Endothelial cell of umbilical vein (primary cell): ENCODE measurements around the gene HLX. TPM values are rescaled to one million over a fixed set of nuclear protein-coding genes. Genes with fewer than 3 reads are reported as not detected.

Source experiments
- BruUV-seq: library from RNA; stranded (reverse); fragments of 400-500 nt; replicated peaks from 2 replicates; lab custom pipeline; 2021; lab: Mats Ljungman, UMichigan
- CTCF ChIA-PET: fragments of 300-600, 350-600 bp; sonication (Branson Sonifier 250); formaldehyde crosslinking; loops from one replicate; lab custom pipeline; 2021; ENCODE audit warnings: antibody characterized with exemption, inconsistent platforms; lab: Charles Lee
- POLR2A ChIA-PET: fragments of 300-600, 350-600 bp; sonication (Branson Sonifier 250); formaldehyde crosslinking; loops from one replicate; lab custom pipeline; 2021; ENCODE audit warnings: antibody characterized with exemption, inconsistent platforms; lab: Charles Lee
- DNase-seq: peaks from one replicate; pipeline ENCODE4 v3.0.0-alpha.2; 2011; ENCODE audit warnings: low read depth, low spot score
- FAIRE-seq: peaks from 2 replicates; lab custom pipeline; 2011; peaks lifted over from hg19 to GRCh38; lab: Jason Lieb, UNC
- H2AFZ ChIP-seq: 2 replicates; pipeline ENCODE4 v1.6.0; 2012; ENCODE audit warnings: low read depth, low read length, control low read depth, inconsistent platforms
- H3K27ac ChIP-seq: 2 replicates; pipeline ENCODE4 v1.5.1; 2011; ENCODE audit warnings: low read depth, mild to moderate bottlenecking, control low read depth, low read length, moderate library complexity; ENCODE audit not compliant: insufficient read depth
- H3K27me3 ChIP-seq, 2 experiments: 2 replicates each; pipeline versions ENCODE4 v1.6.0 to v1.6.1; 2011; ENCODE audit warnings: low read length in 2 of 2, mixed read lengths in 1 of 2; ENCODE audit not compliant: control insufficient read depth in 2 of 2, insufficient read depth in 2 of 2
- H3K36me3 ChIP-seq, 2 experiments: 2 replicates in 1 of 2; 3 replicates in 1 of 2; pipeline ENCODE4 v1.5.1; 2011; ENCODE audit warnings: low read length in 2 of 2, mild to moderate bottlenecking in 1 of 2, moderate library complexity in 1 of 2; ENCODE audit not compliant: control insufficient read depth in 2 of 2, insufficient read depth in 2 of 2; ENCODE audit errors: extremely low read depth in 1 of 2
- H3K4me1 ChIP-seq: 3 replicates; pipeline ENCODE4 v1.5.1; 2011; ENCODE audit warnings: mild to moderate bottlenecking, low read length; ENCODE audit not compliant: control insufficient read depth, insufficient read depth; ENCODE audit errors: extremely low read depth
- H3K4me2 ChIP-seq: 2 replicates; pipeline ENCODE4 v1.6.1; 2011; ENCODE audit warnings: low read length, control low read depth, mixed read lengths; ENCODE audit not compliant: insufficient read depth
- H3K4me3 ChIP-seq, 3 experiments: fragments of 200-600 bp in 1 of 3; sonication (generic), shearing (Covaris generic) in 1 of 3; replicated peaks in 1 of 3; 2 replicates each; pipeline ENCODE4 v1.5.1; 2011 to 2016; ENCODE audit warnings: control low read depth in 3 of 3, low read length in 3 of 3, mild to moderate bottlenecking in 2 of 3, inconsistent platforms in 1 of 3, low read depth in 1 of 3, moderate library complexity in 1 of 3; ENCODE audit not compliant: insufficient read depth in 1 of 3
- H3K79me2 ChIP-seq: 2 replicates; pipeline ENCODE4 v1.6.0; 2012; ENCODE audit warnings: low read length, inconsistent platforms; ENCODE audit not compliant: control insufficient read depth, insufficient read depth
- H3K9ac ChIP-seq: replicated peaks from 2 replicates; pipeline ENCODE3; 2011; ENCODE audit warnings: low read length, control low read depth; ENCODE audit not compliant: insufficient read depth; ENCODE audit errors: extremely low read depth
- H3K9me1 ChIP-seq: replicated peaks from 3 replicates; pipeline ENCODE4 v1.6.0; 2011; ENCODE audit warnings: mild to moderate bottlenecking, low read length; ENCODE audit not compliant: control insufficient read depth, insufficient read depth; ENCODE audit errors: extremely low read depth
- H3K9me3 ChIP-seq: replicated peaks from 2 replicates; pipeline ENCODE4 v1.5.1; 2012; ENCODE audit warnings: low read length, inconsistent platforms; ENCODE audit not compliant: control insufficient read depth, insufficient read depth
- H4K20me1 ChIP-seq: replicated peaks from 2 replicates; pipeline ENCODE3; 2011; ENCODE audit warnings: mild to moderate bottlenecking, low read length; ENCODE audit not compliant: control insufficient read depth, insufficient read depth; ENCODE audit errors: extremely low read depth
- CTCF ChIP-seq, 2 donors: IDR thresholded peaks; 1 replicate in 1 of 2; 2 replicates in 1 of 2; pipeline ENCODE4 v1.5.1; 2011; ENCODE audit warnings: low read length in 2 of 2, mild to moderate bottlenecking in 2 of 2, moderate library complexity in 2 of 2, control low read depth in 1 of 2, inconsistent platforms in 1 of 2, low read depth in 1 of 2; ENCODE audit not compliant: insufficient read depth in 1 of 2; ENCODE audit errors: extremely low read depth in 1 of 2
- EZH2 ChIP-seq: IDR thresholded peaks from 2 replicates; pipeline ENCODE4 v1.6.1; 2012; ENCODE audit warnings: borderline replicate concordance, low read depth, mild to moderate bottlenecking, moderate library complexity, low read length, inconsistent platforms; ENCODE audit not compliant: severe bottlenecking
- FOS ChIP-seq: IDR thresholded peaks from 2 replicates; pipeline ENCODE4 v1.6.1; 2011; ENCODE audit warnings: mild to moderate bottlenecking, low read length, moderate library complexity, borderline replicate concordance; ENCODE audit not compliant: insufficient read depth
- GATA2 ChIP-seq: IDR thresholded peaks from 2 replicates; pipeline ENCODE4 v1.7.0; 2011; ENCODE audit warnings: low read depth, mild to moderate bottlenecking, moderate library complexity, mixed read lengths, low read length; ENCODE audit not compliant: insufficient read length, insufficient read depth
- JUN ChIP-seq: IDR thresholded peaks from 2 replicates; pipeline ENCODE4 v1.6.1; 2011; ENCODE audit warnings: borderline replicate concordance, low read depth; ENCODE audit not compliant: insufficient read length, insufficient read depth
- MAX ChIP-seq: IDR thresholded peaks from 2 replicates; pipeline ENCODE4 v1.6.1; 2011; ENCODE audit not compliant: insufficient read depth, insufficient read length
- MYC ChIP-seq: IDR thresholded peaks from one replicate; pipeline ENCODE4 v1.6.1; 2011; ENCODE audit warnings: mild to moderate bottlenecking, low read depth, low read length
- POLR2A ChIP-seq: IDR thresholded peaks from 2 replicates; pipeline ENCODE4 v1.6.1; 2012; ENCODE audit warnings: low read depth, mild to moderate bottlenecking, control low read depth, low read length
- POLR2AphosphoS5 ChIP-seq: IDR thresholded peaks from 2 replicates; pipeline ENCODE4 v1.6.1; 2012; ENCODE audit warnings: low read depth, mild to moderate bottlenecking, control low read depth, low read length, moderate library complexity; ENCODE audit not compliant: insufficient read depth
- dilution Hi-C: fragments of 300-500 bp; cut with MboI; formaldehyde crosslinking; loops from one replicate; pipeline ENCODE4 v1.15.0; 2019; ENCODE audit warnings: low sequenced_read_pairs; ENCODE audit not compliant: extremely low pct_ligation_motif_present
- intact Hi-C: fragments of 100-400 bp; cut with micrococcal nuclease; formaldehyde crosslinking; loops from one replicate; pipeline ENCODE4 v1.10.0; 2022
- polyA plus RNA-seq, 4 experiments: library from polyadenylated mRNA; depleted of rRNA in 3 of 4; stranded (reverse) in 3 of 4; unstranded in 1 of 4; fragments of >200 nt; gene quantifications; 2 replicates each; pipeline versions ENCODE4 v1.2.1 to v1.2.3, GENCODE V29; 2011 to 2012; ENCODE audit warnings: missing spikeins in 1 of 4
- total RNA-seq: library from RNA; stranded (reverse); gene quantifications from 2 replicates; pipeline ENCODE4 v1.2.3, GENCODE V29; 2021

HLX gene
- total and polyA plus RNA-seq, 2 donors (not counting 3 experiments of a cell fraction or from before 2014, with no cell fraction given): 7.5 to 39.1 TPM

- CTCF ChIA-PET: interaction anchor here (1.3 to 1.6 kb wide), 2 partner anchors 376 to 547 kb away, joined by 3 to 4 read pairs; no protein-coding TSS in a partner anchor
- POLR2A ChIA-PET: no interaction called here
- Histone ChIP-seq H3K4me1 (peaks cover 11% of the 10 kb centered on the region), H3K9me1 (no peaks in the 10 kb centered on the region), H3K79me2 (no peaks in the 10 kb centered on the region), H3K9me3 (no peaks in the 10 kb centered on the region), H3K4me2 (no peak overlapping the region), H3K4me3 (no peak overlapping the region), H3K9ac (no peak overlapping the region), H2AFZ (no peak overlapping the region), H3K27ac (no peak overlapping the region), H3K36me3 (no peaks in the 10 kb centered on the region), H4K20me1 (peaks cover 2% of the 10 kb centered on the region), H3K27me3 (peaks cover 72 to 74% of the 10 kb centered on the region in 2 experiments)
- DNase-seq (no peak), FAIRE-seq (no peak)
- TF ChIP-seq FOS: no peak
- TF ChIP-seq POLR2A: no peak
- no peak for TF ChIP-seq JUN
- dilution Hi-C loops: no loop called here
- intact Hi-C loops: no loop called here
- no TSS peak for BruUV-seq
Observed at GRCh38 chr1:220888417-220888986, 9.3 kb downstream of the HLX start.

- Histone ChIP-seq H3K4me1 (peaks cover 18% of the 10 kb centered on the region), H3K9me1 (no peaks in the 10 kb centered on the region), H4K20me1 (peaks cover 2% of the 10 kb centered on the region), H3K27ac (no peak overlapping the region), H3K9me3 (no peaks in the 10 kb centered on the region), H3K79me2 (no peaks in the 10 kb centered on the region), H3K27me3 (peaks cover 78 to 82% of the 10 kb centered on the region in 2 experiments), H2AFZ (no peak overlapping the region), H3K36me3 (no peaks in the 10 kb centered on the region), H3K4me3 (no peak overlapping the region), H3K9ac (no peak overlapping the region), H3K4me2 (no peak overlapping the region)
- TF ChIP-seq MYC: no peak
- no peak for TF ChIP-seq CTCF (IDR thresholded peaks at IDR 0.05; ENCODE audit: extremely low read depth in 1 of 2, insufficient read depth in 1 of 2, low read depth in 1 of 2, low read length in 2 of 2)
- no peak for TF ChIP-seq POLR2AphosphoS5
- no peak for TF ChIP-seq GATA2
- TF ChIP-seq MAX: no peak
- TF ChIP-seq FOS: no peak
- no peak for TF ChIP-seq POLR2A
- TF ChIP-seq JUN: no peak
- TF ChIP-seq EZH2: no peak
- intact Hi-C loops (no loop called here), dilution Hi-C loops (no loop called here)
- no peak for FAIRE-seq
- ChIA-PET POLR2A (no interaction called here), CTCF (interaction anchor here (1.3 to 1.8 kb wide), 4 partner anchors 10 to 546 kb away, joined by 3 to 10 read pairs (median 4); partner anchors contain the start of gene HLX)
- no peak for DNase-seq
- no TSS peak for BruUV-seq
Observed at GRCh38 chr1:220889333-220889732, 10.1 kb downstream of the HLX start.
